ENCODE results near the gene DCHS1.
A peak's percentile ranks its signal among the peaks of the same experiment; 100 is the strongest.

The DCHS1 gene

DNA sequence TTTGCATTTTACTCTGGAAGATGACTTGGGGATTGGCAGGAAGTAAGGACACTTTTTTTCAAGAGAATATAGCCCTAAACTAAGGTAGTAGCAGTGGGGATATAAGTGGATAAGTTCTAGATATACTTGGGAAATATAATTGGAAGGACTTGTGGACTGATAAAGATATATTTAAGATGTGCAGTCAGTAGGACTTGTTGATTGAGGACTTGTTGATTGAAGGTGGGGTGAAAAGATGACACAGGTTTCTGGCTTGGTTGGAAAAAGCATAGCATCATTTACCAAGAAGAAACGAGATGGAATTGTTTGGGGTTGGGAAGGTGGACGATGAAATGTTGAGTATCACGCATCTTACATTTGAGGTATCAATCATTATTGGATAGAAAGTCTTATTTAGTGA, 42.1 kb downstream of the DCHS1 start:
- DNase-seq: no peak
- H3K27ac Mint-ChIP-seq: no peak overlapping the region

DNA sequence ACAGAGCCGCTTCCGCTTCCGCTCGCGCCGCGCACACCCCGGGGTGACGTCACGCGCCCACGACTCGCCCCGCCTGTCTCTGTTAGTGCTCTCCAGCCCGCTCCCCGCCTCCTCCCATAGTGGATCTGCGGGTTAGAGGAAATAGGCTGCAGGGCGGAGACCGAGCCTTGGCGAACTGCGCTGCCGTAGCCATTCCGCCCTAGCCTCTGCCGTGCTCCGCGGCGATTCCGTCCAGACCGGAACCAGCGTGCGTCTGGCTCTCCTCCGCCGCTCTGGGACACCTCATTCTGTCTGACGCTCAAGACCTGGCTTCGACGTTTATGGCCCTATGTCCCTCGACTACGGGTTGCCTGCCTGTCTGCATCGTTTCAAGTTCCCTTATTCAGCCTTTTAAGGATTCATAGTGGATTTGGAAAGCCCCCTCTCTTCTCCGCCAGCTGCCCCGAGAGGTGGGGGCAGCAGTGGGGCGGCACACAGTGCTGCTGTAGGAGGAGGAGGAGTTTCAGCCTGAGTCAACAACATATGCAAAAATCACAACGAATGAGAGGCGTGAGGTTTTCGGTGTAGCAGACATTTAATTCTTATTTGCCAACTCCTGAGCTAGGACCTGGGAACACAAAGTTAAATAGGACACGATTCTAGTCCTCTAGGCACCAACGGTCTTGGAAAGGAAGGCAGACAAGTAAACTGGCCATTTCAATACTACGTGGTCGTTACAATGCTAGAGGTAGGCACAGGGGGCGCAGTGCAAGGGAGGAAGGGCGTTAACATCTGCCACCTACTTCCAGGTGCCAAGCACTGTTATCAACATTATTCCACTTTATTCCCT, 43.2 kb downstream of the DCHS1 start, which contains the start of gene TAF10:
TSS of gene TAF10 (minus strand) at position 4 of the 829 bp plus-strand sequence. CDS start 27 bp downstream, outside the sequence.
- Mint-ChIP-seq H3K9me3 (no peaks in the 10 kb centered on the region), H3K27me3 (no peaks in the 10 kb centered on the region), H3K4me1 (peaks cover 22% of the 10 kb centered on the region), H3K4me3 (peak within 1 kb of the TSS; percentile 85), H3K36me3 (peaks cover 63% of the 10 kb centered on the region), H3K27ac (peak within 1 kb of the TSS; percentile 90)
- peak; percentile 97 for DNase-seq
- CTCF ChIA-PET: interaction anchor here (0.7 to 3.0 kb wide), 13 partner anchors 8 to 81 kb away, joined by 3 to 14 read pairs (median 4); partner anchors contain the start of genes ILK and MRPL17

More for the DNA sequence above, 42.1 kb downstream of the DCHS1 start:
- CTCF ChIA-PET: interaction anchor here (0.8 to 3.0 kb wide), 7 partner anchors 8 to 82 kb away, joined by 3 to 14 read pairs (median 4); partner anchors contain the start of genes ILK and MRPL17
- Mint-ChIP-seq H3K4me3 (no peak overlapping the region), H3K27me3 (no peaks in the 10 kb centered on the region), H3K4me1 (peaks cover 22% of the 10 kb centered on the region), H3K36me3 (peaks cover 53% of the 10 kb centered on the region), H3K9me3 (no peaks in the 10 kb centered on the region)

DNA sequence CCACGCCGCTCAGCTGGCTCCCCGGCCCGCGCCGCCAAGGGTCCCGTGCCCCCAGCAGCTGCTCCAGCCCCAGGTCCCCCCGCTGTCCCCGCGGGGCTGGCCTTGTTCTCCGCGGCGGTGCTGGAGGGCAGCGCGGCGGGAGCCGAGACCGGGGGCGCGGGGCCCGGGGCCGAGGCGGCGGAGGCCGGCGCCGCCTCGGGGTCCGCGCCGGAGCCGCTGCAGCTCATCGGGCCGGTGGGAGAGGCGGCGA, 43.7 kb downstream of the DCHS1 start:
- peaks cover 65% of the 10 kb centered on the region for H3K36me3 Mint-ChIP-seq
- H3K4me3 Mint-ChIP-seq: peak overlapping the region; percentile 85
- CTCF ChIA-PET: interaction anchor here (0.8 to 3.0 kb wide), 8 partner anchors 8 to 81 kb away, joined by 3 to 14 read pairs (median 5); partner anchors contain the start of genes ILK and MRPL17
- H3K27ac Mint-ChIP-seq: peak overlapping the region; percentile 90
- no peak for DNase-seq
- no peaks in the 10 kb centered on the region for H3K9me3 Mint-ChIP-seq
- no peaks in the 10 kb centered on the region for H3K27me3 Mint-ChIP-seq
- peaks cover 22% of the 10 kb centered on the region for H3K4me1 Mint-ChIP-seq

DNA sequence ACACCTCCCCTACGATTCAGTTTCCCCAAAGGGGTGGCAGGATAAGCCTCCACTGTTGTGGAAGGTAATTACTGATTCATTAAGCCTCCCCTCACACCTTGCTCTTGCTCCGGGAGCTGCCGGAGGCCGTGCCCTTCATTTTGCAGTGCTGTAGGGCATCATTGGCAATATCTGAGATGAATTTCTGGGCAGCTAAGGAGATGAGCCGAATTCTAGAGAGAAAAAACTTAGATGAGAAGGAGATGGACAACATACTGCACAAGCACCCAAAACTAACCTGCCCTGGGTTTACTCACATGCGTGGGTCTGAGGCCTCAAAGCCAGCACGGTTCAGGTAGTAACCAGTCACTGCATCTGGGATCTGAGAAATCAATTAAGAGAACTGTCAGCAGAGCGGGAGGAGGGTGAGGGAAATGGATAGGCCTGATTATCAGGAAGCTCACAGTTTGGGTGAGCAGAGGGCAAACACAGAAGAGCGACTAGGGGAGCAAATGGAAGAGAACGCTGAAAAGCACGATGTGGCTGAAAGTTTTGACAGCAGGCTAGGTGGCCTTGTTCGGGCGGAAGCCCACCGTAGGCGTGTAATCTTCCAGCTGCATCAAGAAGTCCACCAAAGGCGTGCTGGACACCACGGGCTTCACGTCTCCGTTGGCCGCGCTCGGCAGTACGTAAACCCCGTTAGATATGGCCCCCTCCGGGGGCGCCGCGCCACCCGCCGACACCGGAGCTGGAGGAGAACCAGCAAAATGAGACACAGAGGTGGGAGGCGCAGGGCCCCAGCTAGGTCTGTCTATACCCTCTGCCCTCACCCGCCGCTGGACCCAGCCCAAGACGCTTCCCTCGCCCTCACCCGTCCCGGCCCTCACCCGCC, 44.3 kb downstream of the DCHS1 start:
- CTCF ChIA-PET: interaction anchor here (1.1 to 3.0 kb wide), 6 partner anchors 7 to 80 kb away, joined by 3 to 14 read pairs (median 6); partner anchors contain the start of genes ILK and MRPL17
- H3K27me3 Mint-ChIP-seq: no peaks in the 10 kb centered on the region
- H3K27ac Mint-ChIP-seq: peak overlapping the region; percentile 90
- peaks cover 22% of the 10 kb centered on the region for H3K4me1 Mint-ChIP-seq
- peak; percentile 51 for DNase-seq
- peak overlapping the region; percentile 85 for H3K4me3 Mint-ChIP-seq
- H3K36me3 Mint-ChIP-seq: peaks cover 62% of the 10 kb centered on the region
- H3K9me3 Mint-ChIP-seq: no peaks in the 10 kb centered on the region

DNA sequence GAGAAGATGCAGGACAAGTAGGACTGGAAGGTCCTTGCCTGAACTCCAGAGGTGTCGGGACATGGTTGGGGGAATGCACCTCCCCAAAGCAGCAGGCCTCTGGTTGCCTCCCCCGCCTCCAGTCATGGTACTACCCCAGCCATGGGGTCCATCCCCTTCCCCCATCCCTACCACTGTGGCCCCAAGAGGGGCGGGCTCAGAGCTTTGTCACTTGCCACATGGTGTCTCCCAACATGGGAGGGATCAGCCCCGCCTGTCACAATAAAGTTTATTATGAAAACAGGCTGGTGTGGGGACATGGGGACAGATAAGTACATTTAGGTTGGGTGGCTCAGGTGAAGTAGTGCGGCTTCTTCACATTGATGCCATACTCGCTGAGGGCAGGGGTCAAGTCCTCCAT, 45.0 kb downstream of the DCHS1 start:
- CTCF ChIA-PET: no interaction called here
- peak overlapping the region; percentile 90 for H3K27ac Mint-ChIP-seq
- H3K9me3 Mint-ChIP-seq: no peaks in the 10 kb centered on the region
- H3K27me3 Mint-ChIP-seq: no peaks in the 10 kb centered on the region
- peaks cover 22% of the 10 kb centered on the region for H3K4me1 Mint-ChIP-seq
- peak; percentile 19 for DNase-seq
- H3K4me3 Mint-ChIP-seq: peak overlapping the region; percentile 85
- peaks cover 61% of the 10 kb centered on the region for H3K36me3 Mint-ChIP-seq

DNA sequence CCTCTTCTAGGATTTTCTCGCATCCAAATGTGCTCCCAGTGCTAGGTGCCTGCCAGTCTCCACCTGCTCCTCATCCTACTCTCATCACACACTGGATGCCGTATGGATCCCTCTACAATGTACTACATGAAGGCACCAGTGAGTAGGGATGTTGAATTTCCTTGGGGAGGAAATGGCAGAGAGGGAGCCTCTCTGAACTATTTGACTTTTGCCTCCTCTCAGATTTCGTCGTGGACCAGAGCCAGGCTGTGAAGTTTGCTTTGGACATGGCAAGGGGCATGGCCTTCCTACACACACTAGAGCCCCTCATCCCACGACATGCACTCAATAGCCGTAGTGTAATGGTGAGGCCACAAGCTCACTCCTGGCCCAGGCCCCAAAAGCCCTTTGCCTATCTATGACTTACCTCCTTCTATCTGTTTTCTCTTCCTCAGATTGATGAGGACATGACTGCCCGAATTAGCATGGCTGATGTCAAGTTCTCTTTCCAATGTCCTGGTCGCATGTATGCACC, 46.0 kb downstream of the DCHS1 start:
- H3K27ac Mint-ChIP-seq: no peak overlapping the region
- H3K27me3 Mint-ChIP-seq: no peaks in the 10 kb centered on the region
- H3K36me3 Mint-ChIP-seq: peaks cover 52% of the 10 kb centered on the region
- no peak overlapping the region for H3K4me3 Mint-ChIP-seq
- H3K4me1 Mint-ChIP-seq: peaks cover 22% of the 10 kb centered on the region
- CTCF ChIA-PET: interaction anchor here (1.1 kb wide), 1 partner anchor 58 kb away, joined by 3 read pairs; no protein-coding TSS in a partner anchor
- H3K9me3 Mint-ChIP-seq: no peaks in the 10 kb centered on the region
- DNase-seq: peak; percentile 18

DNA sequence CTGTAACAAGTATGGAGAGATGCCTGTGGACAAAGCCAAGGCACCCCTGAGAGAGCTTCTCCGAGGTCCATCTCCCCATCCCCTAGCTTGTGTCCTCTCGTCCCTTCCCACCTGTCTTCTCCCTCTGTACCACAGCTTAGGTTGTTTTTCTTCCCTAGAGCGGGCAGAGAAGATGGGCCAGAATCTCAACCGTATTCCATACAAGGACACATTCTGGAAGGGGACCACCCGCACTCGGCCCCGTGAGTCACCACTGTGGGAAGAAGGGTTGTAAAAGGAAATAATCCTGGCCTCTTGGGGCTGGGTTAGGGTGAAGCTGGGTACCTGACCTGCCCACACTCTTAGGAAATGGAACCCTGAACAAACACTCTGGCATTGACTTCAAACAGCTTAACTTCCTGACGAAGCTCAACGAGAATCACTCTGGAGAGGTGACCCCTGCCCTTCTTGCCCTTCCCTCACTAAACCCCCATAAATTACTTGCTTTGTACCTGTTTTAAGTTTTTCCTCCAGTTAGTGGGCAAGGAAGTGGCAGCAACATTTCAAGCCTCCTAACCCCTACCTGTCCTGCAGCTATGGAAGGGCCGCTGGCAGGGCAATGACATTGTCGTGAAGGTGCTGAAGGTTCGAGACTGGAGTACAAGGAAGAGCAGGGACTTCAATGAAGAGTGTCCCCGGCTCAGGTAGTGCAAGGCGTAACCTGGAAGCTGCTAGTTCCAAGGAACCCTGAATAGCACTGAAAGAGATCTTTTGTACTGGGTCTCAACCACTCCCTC, 46.7 kb downstream of the DCHS1 start:
- DNase-seq: peak; percentile 13
- no peaks in the 10 kb centered on the region for H3K9me3 Mint-ChIP-seq
- no peaks in the 10 kb centered on the region for H3K27me3 Mint-ChIP-seq
- peaks cover 51% of the 10 kb centered on the region for H3K36me3 Mint-ChIP-seq
- CTCF ChIA-PET: interaction anchor here (1.1 to 7.2 kb wide), 2 partner anchors 59 to 73 kb away, joined by 3 to 66 read pairs; partner anchors contain the start of gene MRPL17
- no peak overlapping the region for H3K4me3 Mint-ChIP-seq
- H3K4me1 Mint-ChIP-seq: peaks cover 22% of the 10 kb centered on the region
- H3K27ac Mint-ChIP-seq: peak overlapping the region; percentile 80

DNA sequence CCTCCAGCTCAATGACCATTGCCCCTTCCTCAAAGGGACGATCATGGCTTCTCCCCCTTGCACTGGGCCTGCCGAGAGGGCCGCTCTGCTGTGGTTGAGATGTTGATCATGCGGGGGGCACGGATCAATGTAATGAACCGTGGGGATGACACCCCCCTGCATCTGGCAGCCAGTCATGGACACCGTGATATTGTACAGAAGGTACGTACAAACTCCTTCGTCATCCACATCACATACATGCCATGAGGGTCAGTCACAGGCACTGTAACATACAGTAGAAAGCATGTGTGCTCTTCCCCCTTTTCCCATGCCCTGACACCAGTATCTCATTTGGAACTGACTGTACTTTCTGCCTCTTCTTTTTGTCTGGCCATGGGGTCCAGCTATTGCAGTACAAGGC, 47.6 kb downstream of the DCHS1 start:
- H3K27me3 Mint-ChIP-seq: no peaks in the 10 kb centered on the region
- H3K9me3 Mint-ChIP-seq: no peaks in the 10 kb centered on the region
- peak overlapping the region; percentile 80 for H3K27ac Mint-ChIP-seq
- H3K36me3 Mint-ChIP-seq: peaks cover 51% of the 10 kb centered on the region
- H3K4me1 Mint-ChIP-seq: peaks cover 22% of the 10 kb centered on the region
- CTCF ChIA-PET: interaction anchor here (1.5 to 7.2 kb wide), 2 partner anchors 74 to 76 kb away, joined by 4 to 66 read pairs; partner anchors contain the start of gene MRPL17
- peak; percentile 1 for DNase-seq
- H3K4me3 Mint-ChIP-seq: no peak overlapping the region

DNA sequence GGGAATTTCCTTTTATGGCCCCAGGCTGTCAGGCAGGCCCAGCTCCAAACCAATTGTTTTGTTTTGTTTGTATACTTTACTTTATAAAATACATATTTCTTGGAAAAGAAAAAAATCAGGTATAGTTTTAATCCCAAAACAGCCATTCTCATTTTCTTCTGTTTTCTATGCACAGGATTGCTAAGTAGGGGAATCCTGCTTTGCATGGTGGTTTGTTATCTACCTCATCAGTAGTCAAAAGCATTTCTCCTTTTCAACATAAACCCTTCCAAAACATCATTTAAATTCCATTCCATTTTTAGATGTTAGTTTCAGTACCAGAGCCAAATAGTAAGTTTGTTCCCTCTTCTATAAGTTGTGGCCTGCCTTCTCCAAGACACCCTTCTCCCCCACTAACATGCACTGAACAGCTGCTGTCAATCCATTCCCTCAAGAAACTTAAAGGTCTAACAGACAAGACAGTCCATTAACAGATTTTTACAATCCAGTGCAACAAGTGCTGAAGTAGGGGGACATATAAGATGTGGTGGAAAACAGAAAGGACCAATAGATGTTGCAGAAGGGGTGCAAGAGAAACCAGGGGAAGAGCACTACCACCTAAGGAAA, 48.3 kb downstream of the DCHS1 start:
- CTCF ChIA-PET: interaction anchor here (1.5 to 7.2 kb wide), 3 partner anchors 11 to 76 kb away, joined by 4 to 66 read pairs (median 7); partner anchors contain the start of genes MRPL17 and TPP1
- H3K27me3 Mint-ChIP-seq: no peaks in the 10 kb centered on the region
- peak; percentile 4 for DNase-seq
- H3K9me3 Mint-ChIP-seq: no peaks in the 10 kb centered on the region
- peak overlapping the region; percentile 46 for H3K4me3 Mint-ChIP-seq
- H3K36me3 Mint-ChIP-seq: peaks cover 54% of the 10 kb centered on the region
- peak overlapping the region; percentile 80 for H3K27ac Mint-ChIP-seq
- H3K4me1 Mint-ChIP-seq: peaks cover 22% of the 10 kb centered on the region

DNA sequence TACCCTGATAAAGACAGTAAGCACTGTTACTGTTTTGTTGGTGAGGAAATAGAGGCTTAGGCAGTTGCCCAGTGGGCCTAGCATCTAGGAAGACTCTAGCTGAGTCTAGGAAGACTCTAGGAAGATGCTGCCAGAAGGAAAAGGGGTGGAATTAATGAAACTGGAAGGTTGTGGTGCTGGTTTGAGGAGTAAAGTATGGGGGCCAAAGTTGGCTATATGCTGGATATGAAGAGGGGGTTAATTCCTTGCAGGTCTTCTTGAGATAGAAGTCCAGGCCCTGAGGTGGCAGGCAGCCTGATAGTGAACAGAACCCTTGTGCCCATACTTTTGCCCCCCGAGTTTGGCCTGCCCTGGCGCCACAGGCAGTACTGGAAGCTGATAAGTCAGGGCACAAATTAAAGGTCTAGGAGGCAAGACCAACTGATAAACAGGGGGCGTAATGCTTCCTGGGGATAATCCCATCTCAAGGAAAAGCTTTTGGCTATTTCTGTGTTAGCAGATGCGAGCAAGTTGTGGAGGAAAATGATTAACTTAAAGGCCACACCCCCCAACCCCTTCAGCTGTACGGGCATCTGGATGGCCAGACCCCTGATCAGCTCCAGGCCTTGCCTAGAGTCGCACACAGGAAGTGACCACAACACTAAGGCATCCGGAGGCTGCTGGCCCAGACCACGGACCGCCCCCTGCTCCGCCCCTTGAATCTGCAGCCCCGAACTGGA, 49.0 kb downstream of the DCHS1 start:
- no peak overlapping the region for H3K4me3 Mint-ChIP-seq
- H3K4me1 Mint-ChIP-seq: peaks cover 22% of the 10 kb centered on the region
- no peak overlapping the region for H3K27ac Mint-ChIP-seq
- H3K27me3 Mint-ChIP-seq: no peaks in the 10 kb centered on the region
- DNase-seq: peak; percentile 73
- CTCF ChIA-PET: interaction anchor here (1.5 to 7.2 kb wide), 3 partner anchors 12 to 76 kb away, joined by 4 to 66 read pairs (median 7); partner anchors contain the start of genes MRPL17 and TPP1
- peaks cover 56% of the 10 kb centered on the region for H3K36me3 Mint-ChIP-seq
- no peaks in the 10 kb centered on the region for H3K9me3 Mint-ChIP-seq

DNA sequence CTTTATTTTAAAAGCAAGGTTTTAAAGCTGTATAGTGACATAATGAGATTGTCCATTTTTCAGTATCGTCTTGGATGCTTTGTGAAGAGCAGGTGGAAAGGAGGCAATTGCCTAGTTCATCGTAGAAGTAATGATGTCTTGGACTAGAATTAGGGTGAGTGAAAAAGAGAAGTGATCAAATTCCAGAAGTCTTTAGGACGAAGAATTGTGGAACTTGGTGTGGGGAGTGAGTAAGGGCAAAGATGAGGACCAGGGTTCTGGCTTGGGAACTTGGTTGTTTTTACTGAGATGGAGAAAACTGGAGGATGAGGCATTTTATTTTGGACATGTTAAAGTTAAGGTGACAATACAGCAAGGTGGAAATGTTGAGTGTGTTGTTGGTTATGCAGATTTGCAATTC, 50.8 kb downstream of the DCHS1 start:
- CTCF ChIA-PET: interaction anchor here (0.8 to 7.2 kb wide), 18 partner anchors 8 to 226 kb away, joined by 3 to 66 read pairs (median 4); partner anchors contain the start of genes MRPL17, TAF10 and TPP1
- Mint-ChIP-seq H3K4me1 (peaks cover 5% of the 10 kb centered on the region), H3K27me3 (no peaks in the 10 kb centered on the region), H3K4me3 (no peak overlapping the region), H3K27ac (no peak overlapping the region), H3K9me3 (no peaks in the 10 kb centered on the region), H3K36me3 (peaks cover 42% of the 10 kb centered on the region)
- peak; percentile 9 for DNase-seq

DNA sequence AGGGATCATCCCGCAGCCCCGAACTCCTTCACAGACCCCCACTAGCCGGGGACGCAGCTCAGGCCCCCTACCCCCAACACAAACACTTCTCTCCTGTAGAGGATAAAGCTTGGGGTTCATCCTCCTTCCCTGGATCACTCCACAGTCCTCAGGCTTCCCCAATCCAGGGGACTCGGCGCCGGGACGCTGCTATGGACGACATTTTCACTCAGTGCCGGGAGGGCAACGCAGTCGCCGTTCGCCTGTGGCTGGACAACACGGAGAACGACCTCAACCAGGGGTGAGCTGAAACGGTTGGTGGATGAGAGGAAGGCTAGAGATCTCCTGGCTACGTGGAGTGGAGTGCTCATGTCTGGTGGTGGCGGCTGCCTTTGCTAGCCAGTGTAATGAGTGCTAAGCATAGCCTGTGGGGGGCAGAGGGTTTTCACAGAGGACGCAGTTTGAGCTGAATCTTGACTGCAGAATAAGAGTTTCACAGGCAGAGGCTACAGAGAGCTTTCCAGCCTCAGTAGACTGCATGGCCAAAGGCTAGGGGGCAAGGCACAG, 51.5 kb downstream of the DCHS1 start:
- Mint-ChIP-seq H3K36me3 (peaks cover 42% of the 10 kb centered on the region), H3K4me1 (no peaks in the 10 kb centered on the region), H3K27me3 (no peaks in the 10 kb centered on the region), H3K9me3 (no peaks in the 10 kb centered on the region), H3K4me3 (no peak overlapping the region), H3K27ac (no peak overlapping the region)
- CTCF ChIA-PET: interaction anchor here (0.8 to 7.2 kb wide), 20 partner anchors 9 to 225 kb away, joined by 3 to 66 read pairs (median 4); partner anchors contain the start of genes MRPL17, TAF10 and TPP1
- peak; percentile 72 for DNase-seq

Data from activated naive CD4-positive, alpha-beta T cell treated with anti-CD3 and anti-CD28 coated beads, Interleukin-2, amount 10 ng/mL, durations not matched to agents 7 days and 5 days (primary cell).